ENCODE measurements around the gene CDK10. TPM values are rescaled to one million over a fixed set of nuclear protein-coding genes. Genes with fewer than 3 reads are reported as not detected.
"Not testable (repeated sequence)": the region's sequence is repeated elsewhere in the genome, so short reads cannot be mapped to it uniquely, and the experiment has no call there.

CDK10 gene
- total RNA-seq, 1 donor from 2014 or later, result 56.9 TPM

DNA sequence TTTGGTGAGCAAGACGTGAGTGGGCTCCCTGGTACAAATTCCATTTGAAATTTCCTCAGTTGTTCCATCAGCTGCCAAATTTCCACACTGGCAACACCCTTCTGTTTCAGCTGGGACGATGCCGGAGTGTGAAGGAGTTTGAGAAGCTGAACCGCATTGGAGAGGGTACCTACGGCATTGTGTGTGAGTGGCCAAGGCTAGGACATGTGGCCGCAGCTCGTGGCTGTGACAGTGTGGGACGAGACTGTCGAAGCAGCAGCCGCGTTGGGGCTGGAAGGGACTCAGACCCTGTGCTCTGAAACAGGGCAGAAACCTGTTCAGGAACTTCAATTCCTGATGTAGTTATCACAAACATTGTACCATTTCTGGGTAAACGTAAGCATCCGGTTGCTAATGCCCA is 2.7 kb downstream of the CDK10 start:
- Mint-ChIP-seq H3K4me3 (ENCODE audit: unreplicated experiment) (no peak overlapping the region), H3K27me3 (ENCODE audit: unreplicated experiment) (peaks cover 12% of the 10 kb centered on the region), H3K4me1 (ENCODE audit: low read depth, unreplicated experiment) (peaks cover 5% of the 10 kb centered on the region), H3K9me3 (ENCODE audit: unreplicated experiment) (peaks cover 11% of the 10 kb centered on the region), H3K36me3 (ENCODE audit: unreplicated experiment) (peaks cover 6% of the 10 kb centered on the region), H3K27ac (ENCODE audit: unreplicated experiment) (no peak overlapping the region)
- TF ChIP-seq, protein P1, sequence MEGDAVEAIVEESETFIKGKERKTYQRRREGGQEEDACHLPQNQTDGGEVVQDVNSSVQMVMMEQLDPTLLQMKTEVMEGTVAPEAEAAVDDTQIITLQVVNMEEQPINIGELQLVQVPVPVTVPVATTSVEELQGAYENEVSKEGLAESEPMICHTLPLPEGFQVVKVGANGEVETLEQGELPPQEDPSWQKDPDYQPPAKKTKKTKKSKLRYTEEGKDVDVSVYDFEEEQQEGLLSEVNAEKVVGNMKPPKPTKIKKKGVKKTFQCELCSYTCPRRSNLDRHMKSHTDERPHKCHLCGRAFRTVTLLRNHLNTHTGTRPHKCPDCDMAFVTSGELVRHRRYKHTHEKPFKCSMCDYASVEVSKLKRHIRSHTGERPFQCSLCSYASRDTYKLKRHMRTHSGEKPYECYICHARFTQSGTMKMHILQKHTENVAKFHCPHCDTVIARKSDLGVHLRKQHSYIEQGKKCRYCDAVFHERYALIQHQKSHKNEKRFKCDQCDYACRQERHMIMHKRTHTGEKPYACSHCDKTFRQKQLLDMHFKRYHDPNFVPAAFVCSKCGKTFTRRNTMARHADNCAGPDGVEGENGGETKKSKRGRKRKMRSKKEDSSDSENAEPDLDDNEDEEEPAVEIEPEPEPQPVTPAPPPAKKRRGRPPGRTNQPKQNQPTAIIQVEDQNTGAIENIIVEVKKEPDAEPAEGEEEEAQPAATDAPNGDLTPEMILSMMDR (IDR thresholded peaks at IDR 0.05; ENCODE audit: partially characterized antibody, unreplicated experiment), result no peak
- no peak for DNase-seq

DNA sequence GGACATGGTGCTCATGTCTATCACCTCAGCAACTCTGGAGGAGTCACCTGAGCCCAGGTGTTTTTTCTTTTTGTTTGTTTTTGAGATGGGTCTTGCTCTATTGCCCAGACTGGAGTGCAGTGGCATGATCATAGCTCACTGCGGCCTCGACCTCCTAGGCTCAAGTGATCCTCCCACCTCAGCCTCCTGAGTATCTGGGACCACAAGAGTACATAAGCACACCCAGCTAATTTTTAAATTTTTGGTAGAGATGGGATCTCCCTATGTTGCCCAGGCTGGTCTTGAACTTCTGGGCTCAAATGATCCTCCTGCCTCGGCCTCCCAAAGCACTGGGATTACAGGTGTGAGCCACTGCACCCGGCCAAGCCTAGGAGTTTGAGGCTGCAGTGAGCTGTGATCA is 3.1 kb downstream of the CDK10 start:
- not testable (repeated sequence) for DNase-seq; H3K27ac Mint-ChIP-seq (ENCODE audit: unreplicated experiment); H3K4me3 Mint-ChIP-seq (ENCODE audit: unreplicated experiment); H3K36me3 Mint-ChIP-seq (ENCODE audit: unreplicated experiment); H3K4me1 Mint-ChIP-seq (ENCODE audit: low read depth, unreplicated experiment)
- Mint-ChIP-seq H3K27me3 (ENCODE audit: unreplicated experiment) (peaks cover 12% of the 10 kb centered on the region), H3K9me3 (ENCODE audit: unreplicated experiment) (peaks cover 11% of the 10 kb centered on the region)

DNA sequence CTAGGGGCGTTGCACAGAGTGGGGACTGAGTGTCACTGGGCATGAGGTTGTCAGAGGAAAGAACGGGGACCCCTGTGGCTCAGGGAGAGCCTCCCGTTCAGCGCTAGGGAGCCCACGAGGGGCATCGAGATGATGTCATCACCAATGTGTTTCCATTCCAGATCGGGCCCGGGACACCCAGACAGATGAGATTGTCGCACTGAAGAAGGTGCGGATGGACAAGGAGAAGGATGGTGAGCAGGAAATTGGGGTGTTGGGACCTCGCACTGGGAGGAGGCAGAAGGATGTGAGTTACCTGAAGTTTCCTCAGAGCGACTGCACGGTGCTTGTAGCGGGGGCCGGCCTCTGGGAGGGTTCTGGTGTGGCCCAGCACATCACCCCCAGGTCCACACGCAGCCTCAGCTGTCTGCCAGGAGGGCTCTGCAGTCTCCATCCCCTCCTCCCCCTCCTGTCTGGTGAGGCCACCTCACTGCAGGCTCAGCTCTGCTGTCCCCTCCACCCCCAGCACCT is 4.0 kb downstream of the CDK10 start:
- Mint-ChIP-seq H3K27me3 (ENCODE audit: unreplicated experiment) (peaks cover 12% of the 10 kb centered on the region), H3K27ac (ENCODE audit: unreplicated experiment) (no peak overlapping the region), H3K4me3 (ENCODE audit: unreplicated experiment) (no peak overlapping the region), H3K36me3 (ENCODE audit: unreplicated experiment) (no peaks in the 10 kb centered on the region), H3K4me1 (ENCODE audit: low read depth, unreplicated experiment) (peaks cover 7% of the 10 kb centered on the region), H3K9me3 (ENCODE audit: unreplicated experiment) (peaks cover 11% of the 10 kb centered on the region)
- no peak for DNase-seq
- TF ChIP-seq, protein P1 (IDR thresholded peaks at IDR 0.05; ENCODE audit: partially characterized antibody, unreplicated experiment), result no peak

DNA sequence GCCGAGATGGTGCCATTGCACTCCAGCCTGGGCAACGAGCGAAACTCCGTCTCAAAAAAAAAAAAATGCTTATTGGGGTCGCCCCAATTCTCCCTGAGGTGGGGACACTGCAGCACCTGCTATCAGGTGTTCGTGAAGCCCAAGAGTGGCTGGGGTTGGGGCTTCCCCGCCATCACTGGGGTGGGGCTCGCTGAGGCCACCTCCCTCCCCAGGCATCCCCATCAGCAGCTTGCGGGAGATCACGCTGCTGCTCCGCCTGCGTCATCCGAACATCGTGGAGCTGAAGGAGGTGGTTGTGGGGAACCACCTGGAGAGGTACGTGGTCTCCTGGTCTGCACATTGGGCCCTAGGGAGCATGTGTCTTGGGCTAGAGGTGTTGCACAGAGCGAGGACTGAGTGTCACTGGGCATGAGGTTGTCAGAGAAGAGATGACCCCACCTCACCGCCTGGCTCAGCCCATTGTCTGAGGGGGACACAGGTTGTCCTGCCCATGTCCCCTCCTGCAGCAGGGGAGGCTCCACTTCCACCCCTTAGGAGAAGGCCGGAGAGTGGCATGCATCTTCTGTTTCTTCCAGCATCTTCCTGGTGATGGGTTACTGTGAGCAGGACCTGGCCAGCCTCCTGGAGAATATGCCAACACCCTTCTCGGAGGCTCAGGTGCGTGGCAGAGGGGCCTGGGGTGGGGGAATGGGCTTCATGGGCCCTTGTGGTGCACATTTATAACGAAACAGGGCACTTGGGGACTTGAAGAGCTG is 4.9 kb downstream of the CDK10 start:
- Mint-ChIP-seq H3K9me3 (ENCODE audit: unreplicated experiment) (peaks cover 11% of the 10 kb centered on the region), H3K36me3 (ENCODE audit: unreplicated experiment) (no peaks in the 10 kb centered on the region), H3K27me3 (ENCODE audit: unreplicated experiment) (peaks cover 12% of the 10 kb centered on the region), H3K4me1 (ENCODE audit: low read depth, unreplicated experiment) (peaks cover 7% of the 10 kb centered on the region), H3K27ac (ENCODE audit: unreplicated experiment) (no peak overlapping the region), H3K4me3 (ENCODE audit: unreplicated experiment) (no peak overlapping the region)
- TF ChIP-seq, protein P1 (IDR thresholded peaks at IDR 0.05; ENCODE audit: partially characterized antibody, unreplicated experiment), result no peak
- DNase-seq, result no peak

DNA sequence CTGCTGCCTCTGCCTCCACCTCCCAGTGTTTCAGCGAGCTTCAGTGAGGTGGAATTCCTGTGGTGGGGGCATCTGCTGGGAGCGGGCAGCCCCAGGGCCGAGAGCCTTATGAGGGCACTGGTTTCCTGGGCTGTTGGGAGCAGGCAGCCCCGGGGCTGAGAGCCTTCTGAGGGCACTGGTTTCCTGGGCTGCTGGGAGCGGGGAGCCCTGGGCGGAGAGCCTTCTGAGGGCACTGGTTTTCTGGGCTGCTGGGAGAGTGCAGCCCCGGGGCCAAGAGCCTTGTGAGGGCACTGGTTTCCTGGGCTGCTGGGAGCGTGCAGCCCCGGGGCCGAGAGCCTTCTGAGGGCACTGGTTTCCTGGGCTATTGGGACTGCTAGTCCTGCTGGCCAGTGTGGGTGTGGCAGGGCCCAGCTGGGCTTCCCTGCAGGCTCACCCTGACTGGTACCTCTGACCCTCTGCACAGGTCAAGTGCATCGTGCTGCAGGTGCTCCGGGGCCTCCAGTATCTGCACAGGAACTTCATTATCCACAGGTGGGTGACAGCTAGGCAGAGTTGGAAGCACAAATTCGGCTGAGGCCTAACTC is 5.6 kb downstream of the CDK10 start:
- Mint-ChIP-seq H3K4me1 (ENCODE audit: low read depth, unreplicated experiment) (peaks cover 7% of the 10 kb centered on the region), H3K4me3 (ENCODE audit: unreplicated experiment) (no peak overlapping the region), H3K36me3 (ENCODE audit: unreplicated experiment) (no peaks in the 10 kb centered on the region), H3K27me3 (ENCODE audit: unreplicated experiment) (peaks cover 12% of the 10 kb centered on the region), H3K9me3 (ENCODE audit: unreplicated experiment) (peaks cover 11% of the 10 kb centered on the region), H3K27ac (ENCODE audit: unreplicated experiment) (no peak overlapping the region)
- TF ChIP-seq, protein P1 (IDR thresholded peaks at IDR 0.05; ENCODE audit: partially characterized antibody, unreplicated experiment), result no peak
- no peak for DNase-seq

Measured in glutamatergic neuron (in vitro differentiated cells).